ENCODE measurements around the gene LCE2B.

Gene LCE2B

DNA sequence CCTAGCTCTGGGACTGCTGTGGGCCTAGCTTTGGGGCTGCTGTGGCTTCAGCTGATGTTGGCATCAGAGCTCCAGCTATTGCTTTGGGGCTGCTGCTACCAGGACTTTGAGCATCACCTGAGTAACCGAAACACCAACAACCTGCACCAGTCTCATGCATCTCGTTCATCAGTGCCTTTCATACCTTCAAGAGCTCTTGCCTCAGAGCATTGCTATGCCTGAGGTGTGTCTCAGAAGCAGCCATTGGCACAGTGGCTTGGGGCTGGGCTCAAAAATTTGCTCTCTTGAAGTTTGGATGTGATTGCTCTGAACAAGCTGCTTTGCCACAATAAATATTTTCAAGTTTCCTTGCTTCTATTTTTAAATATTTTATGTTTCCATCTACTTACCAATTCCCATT, 29.5 kb upstream of the LCE2B start:
- ATAC-seq = no peak
- TF ChIP-seq TSHZ2 (CRISPR knock-in tag; IDR thresholded peaks at IDR 0.05) (no peak), ZFP30 (CRISPR knock-in tag; IDR thresholded peaks at IDR 0.05) (no peak), BACH2 (CRISPR knock-in tag; IDR thresholded peaks at IDR 0.05; ENCODE audit: borderline replicate concordance) (no peak), TOX (CRISPR knock-in tag; IDR thresholded peaks at IDR 0.05; ENCODE audit: borderline replicate concordance) (no peak), POU6F1 (CRISPR knock-in tag; IDR thresholded peaks at IDR 0.05; ENCODE audit: borderline replicate concordance, low read depth) (no peak), TCF4 (CRISPR knock-in tag; IDR thresholded peaks at IDR 0.05; ENCODE audit: borderline replicate concordance) (no peak), ZC3H10 (CRISPR knock-in tag; IDR thresholded peaks at IDR 0.05) (no peak), OSR1 (CRISPR knock-in tag; IDR thresholded peaks at IDR 0.05) (no peak), GLIS3 (CRISPR knock-in tag; IDR thresholded peaks at IDR 0.05) (no peak), ZNF565 (CRISPR knock-in tag; conservative IDR thresholded peaks at IDR 0.05; ENCODE audit: low read depth) (no peak), SNAI2 (CRISPR knock-in tag; IDR thresholded peaks at IDR 0.05) (no peak)

GRCh38 chr1:152657677-152658076, 28.2 kb upstream of the LCE2B start:
- no peak for ATAC-seq
- TF ChIP-seq RARB (CRISPR knock-in tag; IDR thresholded peaks at IDR 0.05) (no peak), BACH2 (CRISPR knock-in tag; IDR thresholded peaks at IDR 0.05; ENCODE audit: borderline replicate concordance) (no peak), ZNF70 (CRISPR knock-in tag; IDR thresholded peaks at IDR 0.05) (no peak), CSDC2 (CRISPR knock-in tag; IDR thresholded peaks at IDR 0.05) (no peak), ZFP3 (CRISPR knock-in tag; IDR thresholded peaks at IDR 0.05) (no peak), TCF4 (CRISPR knock-in tag; IDR thresholded peaks at IDR 0.05; ENCODE audit: borderline replicate concordance) (no peak), ZNF565 (CRISPR knock-in tag; conservative IDR thresholded peaks at IDR 0.05; ENCODE audit: low read depth) (no peak), PATZ1 (CRISPR knock-in tag; IDR thresholded peaks at IDR 0.05; ENCODE audit: borderline replicate concordance) (no peak), POU6F1 (CRISPR knock-in tag; IDR thresholded peaks at IDR 0.05; ENCODE audit: borderline replicate concordance, low read depth) (no peak), OSR1 (CRISPR knock-in tag; IDR thresholded peaks at IDR 0.05) (no peak)
- TF ChIP-seq, protein P1, sequence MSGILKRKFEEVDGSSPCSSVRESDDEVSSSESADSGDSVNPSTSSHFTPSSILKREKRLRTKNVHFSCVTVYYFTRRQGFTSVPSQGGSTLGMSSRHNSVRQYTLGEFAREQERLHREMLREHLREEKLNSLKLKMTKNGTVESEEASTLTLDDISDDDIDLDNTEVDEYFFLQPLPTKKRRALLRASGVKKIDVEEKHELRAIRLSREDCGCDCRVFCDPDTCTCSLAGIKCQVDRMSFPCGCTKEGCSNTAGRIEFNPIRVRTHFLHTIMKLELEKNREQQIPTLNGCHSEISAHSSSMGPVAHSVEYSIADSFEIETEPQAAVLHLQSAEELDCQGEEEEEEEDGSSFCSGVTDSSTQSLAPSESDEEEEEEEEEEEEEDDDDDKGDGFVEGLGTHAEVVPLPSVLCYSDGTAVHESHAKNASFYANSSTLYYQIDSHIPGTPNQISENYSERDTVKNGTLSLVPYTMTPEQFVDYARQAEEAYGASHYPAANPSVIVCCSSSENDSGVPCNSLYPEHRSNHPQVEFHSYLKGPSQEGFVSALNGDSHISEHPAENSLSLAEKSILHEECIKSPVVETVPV (CRISPR knock-in tag; IDR thresholded peaks at IDR 0.05) = no peak

- ATAC-seq = no peak
- TF ChIP-seq BACH2 (CRISPR knock-in tag; IDR thresholded peaks at IDR 0.05; ENCODE audit: borderline replicate concordance) (no peak), TCF4 (CRISPR knock-in tag; IDR thresholded peaks at IDR 0.05; ENCODE audit: borderline replicate concordance) (no peak), OSR1 (CRISPR knock-in tag; IDR thresholded peaks at IDR 0.05) (no peak), ZNF70 (CRISPR knock-in tag; IDR thresholded peaks at IDR 0.05) (no peak), TSHZ2 (CRISPR knock-in tag; IDR thresholded peaks at IDR 0.05) (no peak), PATZ1 (CRISPR knock-in tag; IDR thresholded peaks at IDR 0.05; ENCODE audit: borderline replicate concordance) (no peak), ESRRG (CRISPR knock-in tag; IDR thresholded peaks at IDR 0.05) (no peak), ZFP30 (CRISPR knock-in tag; IDR thresholded peaks at IDR 0.05) (no peak)
- TF ChIP-seq, protein P2, sequence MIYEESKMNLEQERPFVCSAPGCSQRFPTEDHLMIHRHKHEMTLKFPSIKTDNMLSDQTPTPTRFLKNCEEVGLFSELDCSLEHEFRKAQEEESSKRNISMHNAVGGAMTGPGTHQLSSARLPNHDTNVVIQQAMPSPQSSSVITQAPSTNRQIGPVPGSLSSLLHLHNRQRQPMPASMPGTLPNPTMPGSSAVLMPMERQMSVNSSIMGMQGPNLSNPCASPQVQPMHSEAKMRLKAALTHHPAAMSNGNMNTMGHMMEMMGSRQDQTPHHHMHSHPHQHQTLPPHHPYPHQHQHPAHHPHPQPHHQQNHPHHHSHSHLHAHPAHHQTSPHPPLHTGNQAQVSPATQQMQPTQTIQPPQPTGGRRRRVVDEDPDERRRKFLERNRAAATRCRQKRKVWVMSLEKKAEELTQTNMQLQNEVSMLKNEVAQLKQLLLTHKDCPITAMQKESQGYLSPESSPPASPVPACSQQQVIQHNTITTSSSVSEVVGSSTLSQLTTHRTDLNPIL (CRISPR knock-in tag; IDR thresholded peaks at IDR 0.05; ENCODE audit: low read depth) = no peak
These were observed 27.3 kb upstream of the LCE2B start for GRCh38 chr1:152658649-152659048.
